ENCODE data around the gene MGST2.

The MGST2 gene

DNA sequence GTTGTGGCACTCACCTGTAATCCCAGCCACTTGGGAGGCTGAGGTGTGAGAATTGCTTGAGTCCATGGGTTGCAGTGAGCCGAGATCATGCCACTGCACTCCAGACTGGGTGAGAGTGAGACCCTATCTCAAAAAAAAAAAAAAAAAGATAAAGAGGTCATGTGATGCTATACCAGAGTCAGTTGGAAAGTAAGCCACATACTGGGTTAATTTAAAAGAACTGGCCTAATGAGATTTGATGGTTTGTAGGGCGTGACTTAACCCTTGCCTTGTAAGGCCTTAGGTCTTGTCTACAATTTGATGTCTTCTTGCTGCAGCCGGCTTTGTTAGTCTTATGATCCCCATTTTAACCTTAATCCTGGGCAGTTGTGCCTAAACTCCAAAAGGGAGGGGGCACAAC lies 5.2 kb downstream of the MGST2 start:
- H3K27me3 Mint-ChIP-seq, result no peaks in the 10 kb centered on the region
- H3K9me3 Mint-ChIP-seq, result no peaks in the 10 kb centered on the region
- H3K27ac Mint-ChIP-seq, result no peak overlapping the region
- intact Hi-C loops (cut with micrococcal nuclease), result no loop called here
- H3K36me3 Mint-ChIP-seq (ENCODE audit: low read depth), result peaks cover 44% of the 10 kb centered on the region
- H3K4me1 Mint-ChIP-seq (ENCODE audit: low read depth), result peaks cover 74% of the 10 kb centered on the region
- H3K4me3 Mint-ChIP-seq, result no peak overlapping the region

DNA sequence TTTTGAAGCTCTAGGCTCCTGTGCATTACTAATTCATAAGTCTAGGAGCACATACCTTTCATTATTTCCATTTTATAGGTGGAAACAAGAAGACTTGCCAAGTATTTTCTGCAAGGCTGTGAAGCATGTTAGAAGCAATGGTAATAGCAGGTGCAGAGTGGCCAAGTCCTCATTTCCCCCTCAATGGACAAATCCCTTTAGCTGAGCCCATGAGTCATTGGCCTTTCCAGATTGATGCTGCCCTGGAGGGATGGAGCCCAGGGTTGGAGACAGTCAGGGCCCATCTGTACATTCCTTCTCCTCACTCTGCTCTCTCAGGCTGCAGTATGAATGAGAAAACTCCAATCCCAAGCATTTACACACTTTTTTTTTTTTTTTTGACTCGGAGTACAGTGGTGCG lies 6.6 kb downstream of the MGST2 start:
- Mint-ChIP-seq H3K9me3 (no peaks in the 10 kb centered on the region), H3K4me1 (ENCODE audit: low read depth) (peaks cover 81% of the 10 kb centered on the region), H3K27ac (peak overlapping the region; percentile 27), H3K27me3 (no peaks in the 10 kb centered on the region), H3K4me3 (no peak overlapping the region), H3K36me3 (ENCODE audit: low read depth) (peaks cover 40% of the 10 kb centered on the region)
- intact Hi-C loops (cut with micrococcal nuclease), result no loop called here

DNA sequence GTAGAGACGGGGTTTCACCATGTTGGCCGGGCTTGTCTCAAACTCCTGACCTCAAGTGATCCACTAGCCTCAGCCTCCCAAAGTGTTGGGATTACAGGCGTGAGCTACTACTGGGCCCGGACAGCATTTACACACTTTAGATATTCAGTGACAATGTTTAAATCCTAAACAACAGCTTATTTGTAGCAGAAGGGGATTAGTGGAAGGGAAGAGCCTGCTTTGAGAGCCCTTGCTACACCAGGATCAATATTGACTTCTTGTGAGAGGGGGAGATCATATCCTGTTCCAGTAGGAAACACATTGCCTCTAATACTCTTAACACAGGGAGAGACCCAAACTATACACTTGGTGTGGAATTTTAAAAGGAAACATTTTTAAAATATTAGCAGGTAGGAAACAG lies 7.1 kb downstream of the MGST2 start:
- Mint-ChIP-seq H3K27me3 (no peaks in the 10 kb centered on the region), H3K4me3 (no peak overlapping the region), H3K9me3 (no peaks in the 10 kb centered on the region), H3K4me1 (ENCODE audit: low read depth) (peaks cover 75% of the 10 kb centered on the region), H3K36me3 (ENCODE audit: low read depth) (peaks cover 44% of the 10 kb centered on the region), H3K27ac (peak overlapping the region; percentile 27)
- intact Hi-C loops (cut with micrococcal nuclease), result no loop called here

DNA sequence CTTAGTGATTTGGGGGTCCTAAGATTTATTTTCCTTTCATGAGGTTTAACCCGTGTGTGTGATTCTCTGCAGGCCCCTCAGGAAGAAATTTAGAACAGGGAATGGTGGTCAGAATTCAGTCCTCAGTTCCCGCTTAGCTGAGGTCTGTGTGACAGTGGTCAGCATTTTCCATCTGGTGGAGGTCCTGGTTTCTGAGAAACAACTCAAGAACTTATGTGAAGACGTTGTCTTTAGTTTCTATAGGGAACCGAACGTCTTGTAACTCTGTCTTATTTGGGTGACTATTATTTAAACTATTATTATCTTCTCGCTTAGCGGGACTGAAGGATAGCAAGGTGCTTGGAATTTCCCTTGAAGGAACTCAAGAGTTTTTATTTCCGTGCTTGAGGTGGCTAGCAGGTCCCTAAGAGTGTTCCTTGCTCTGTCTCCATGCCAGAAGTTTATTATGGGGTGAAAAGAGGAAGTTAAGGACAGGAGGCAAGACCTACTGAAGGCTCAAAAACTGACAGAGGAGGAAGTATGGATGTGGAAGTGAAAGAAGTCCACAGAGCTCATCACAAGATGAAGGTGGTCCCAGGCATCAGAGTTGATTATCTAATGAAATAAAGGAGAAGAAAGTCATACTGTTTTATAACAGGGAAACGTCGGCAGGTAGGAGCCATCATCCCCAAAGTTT lies 9.4 kb downstream of the MGST2 start:
- Mint-ChIP-seq H3K27me3 (no peaks in the 10 kb centered on the region), H3K36me3 (ENCODE audit: low read depth) (peaks cover 53% of the 10 kb centered on the region), H3K9me3 (no peaks in the 10 kb centered on the region), H3K27ac (peak overlapping the region; percentile 85), H3K4me1 (ENCODE audit: low read depth) (peaks cover 53% of the 10 kb centered on the region), H3K4me3 (peak overlapping the region; percentile 59)
- intact Hi-C loops (cut with micrococcal nuclease), result loop anchor here (1.0 kb wide), 1 partner anchor 8 kb away; no protein-coding TSS in a partner anchor

DNA sequence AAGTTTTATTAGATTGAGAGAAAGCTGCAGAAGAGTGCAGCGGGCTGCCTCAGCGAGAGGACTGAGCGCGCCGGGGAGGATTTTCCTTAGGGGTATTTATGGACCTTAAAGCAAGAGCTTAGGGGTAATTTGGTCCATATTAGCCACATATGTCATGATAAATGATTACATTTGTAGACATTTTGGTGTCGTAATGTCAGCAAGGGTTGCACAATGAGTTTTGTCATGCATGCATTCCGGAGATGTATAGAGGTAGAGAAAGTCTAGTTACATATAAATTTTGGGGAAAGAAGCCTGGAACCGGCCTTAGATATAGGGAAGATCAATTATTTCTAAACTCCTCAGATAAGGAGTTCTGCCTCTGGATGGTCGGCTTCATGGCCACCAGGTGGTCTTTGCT lies 10.0 kb downstream of the MGST2 start:
- Mint-ChIP-seq H3K4me3 (peak overlapping the region; percentile 59), H3K27ac (peak overlapping the region; percentile 85), H3K27me3 (no peaks in the 10 kb centered on the region), H3K36me3 (ENCODE audit: low read depth) (peaks cover 59% of the 10 kb centered on the region), H3K9me3 (no peaks in the 10 kb centered on the region), H3K4me1 (ENCODE audit: low read depth) (peaks cover 48% of the 10 kb centered on the region)
- intact Hi-C loops (cut with micrococcal nuclease), result loop anchor here (1.0 kb wide), 1 partner anchor 8 kb away; no protein-coding TSS in a partner anchor

DNA sequence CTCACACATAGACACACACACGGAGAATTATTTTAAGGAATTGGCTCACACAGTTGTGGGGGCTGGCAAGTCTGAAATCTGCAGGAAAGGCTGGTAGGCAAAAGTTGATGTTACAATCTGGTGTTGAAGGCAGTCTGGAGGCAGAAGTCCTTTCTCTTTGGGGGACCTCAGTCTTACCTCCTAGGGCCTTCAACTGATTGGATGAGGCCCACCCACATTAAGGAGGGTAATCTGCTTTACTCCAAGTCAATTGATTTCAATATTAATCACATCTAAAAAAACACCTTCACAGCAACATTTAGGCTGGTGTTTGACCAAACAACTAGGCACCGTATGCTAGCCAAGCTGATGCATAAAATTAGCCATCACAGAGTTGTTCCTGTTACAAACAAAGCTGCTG lies 10.7 kb downstream of the MGST2 start:
- Mint-ChIP-seq H3K4me1 (ENCODE audit: low read depth) (peaks cover 52% of the 10 kb centered on the region), H3K4me3 (no peak overlapping the region), H3K9me3 (no peaks in the 10 kb centered on the region), H3K36me3 (ENCODE audit: low read depth) (peaks cover 65% of the 10 kb centered on the region), H3K27me3 (no peaks in the 10 kb centered on the region), H3K27ac (peak overlapping the region; percentile 85)
- intact Hi-C loops (cut with micrococcal nuclease), result no loop called here

DNA sequence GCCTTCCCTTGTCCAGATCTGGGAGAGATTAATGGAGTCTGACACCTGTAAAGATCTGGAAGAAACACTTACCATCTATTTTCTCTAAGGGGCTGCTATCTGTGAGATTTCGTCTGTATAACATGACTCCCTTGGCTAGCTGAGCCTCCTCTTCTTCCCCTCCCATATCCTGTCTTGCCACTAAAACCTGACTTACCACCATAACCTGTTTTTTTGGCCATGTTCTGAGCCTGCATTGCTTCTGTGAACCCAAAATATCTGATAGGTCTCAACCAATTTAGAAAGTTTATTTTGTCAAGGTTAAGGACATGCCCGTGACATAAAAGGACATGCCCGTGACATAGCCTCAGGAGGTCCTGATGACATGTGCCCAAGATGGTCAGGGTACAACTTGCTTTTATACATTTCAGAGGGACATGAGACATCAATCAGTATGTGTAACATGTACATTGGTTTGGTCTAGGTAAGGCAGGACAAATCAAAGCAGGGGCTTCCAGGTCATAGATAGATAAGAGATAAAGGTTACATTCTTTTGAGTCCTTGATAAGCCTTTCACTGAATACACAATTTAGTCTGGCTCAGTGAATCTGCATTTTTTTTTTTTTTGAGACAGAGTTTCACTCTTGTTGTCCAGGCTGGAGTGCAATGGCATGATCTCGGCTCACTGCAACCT lies 11.4 kb downstream of the MGST2 start:
- H3K9me3 Mint-ChIP-seq, result no peaks in the 10 kb centered on the region
- peak overlapping the region; percentile 52 for H3K27ac Mint-ChIP-seq
- no peaks in the 10 kb centered on the region for H3K27me3 Mint-ChIP-seq
- peaks cover 65% of the 10 kb centered on the region for H3K36me3 Mint-ChIP-seq (ENCODE audit: low read depth)
- H3K4me3 Mint-ChIP-seq, result no peak overlapping the region
- intact Hi-C loops (cut with micrococcal nuclease), result no loop called here
- peaks cover 56% of the 10 kb centered on the region for H3K4me1 Mint-ChIP-seq (ENCODE audit: low read depth)

DNA sequence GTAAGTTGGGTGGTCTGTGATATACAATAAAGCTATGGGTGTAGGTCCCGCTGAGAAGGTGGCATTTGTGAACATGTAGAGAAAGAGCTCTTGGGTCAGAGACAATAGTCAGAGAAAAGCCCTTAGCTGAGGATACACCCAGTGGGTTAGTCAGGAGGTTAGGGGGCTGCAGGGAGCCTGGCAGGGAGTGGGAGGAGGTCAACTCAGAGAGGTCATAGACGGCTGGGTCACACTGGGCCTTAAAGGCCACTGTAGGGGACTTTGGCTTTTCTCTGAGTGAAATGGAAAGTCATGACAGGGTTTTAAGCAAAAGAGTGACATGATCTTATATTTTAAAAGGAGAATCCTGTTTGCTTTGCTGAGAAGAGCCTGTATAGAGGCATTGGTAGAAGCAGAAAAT lies 16.7 kb downstream of the MGST2 start:
- no peaks in the 10 kb centered on the region for H3K9me3 Mint-ChIP-seq
- H3K4me3 Mint-ChIP-seq, result no peak overlapping the region
- H3K4me1 Mint-ChIP-seq (ENCODE audit: low read depth), result peaks cover 31% of the 10 kb centered on the region
- H3K36me3 Mint-ChIP-seq (ENCODE audit: low read depth), result peaks cover 75% of the 10 kb centered on the region
- peak overlapping the region; percentile 66 for H3K27ac Mint-ChIP-seq
- intact Hi-C loops (cut with micrococcal nuclease), result no loop called here
- no peaks in the 10 kb centered on the region for H3K27me3 Mint-ChIP-seq

DNA sequence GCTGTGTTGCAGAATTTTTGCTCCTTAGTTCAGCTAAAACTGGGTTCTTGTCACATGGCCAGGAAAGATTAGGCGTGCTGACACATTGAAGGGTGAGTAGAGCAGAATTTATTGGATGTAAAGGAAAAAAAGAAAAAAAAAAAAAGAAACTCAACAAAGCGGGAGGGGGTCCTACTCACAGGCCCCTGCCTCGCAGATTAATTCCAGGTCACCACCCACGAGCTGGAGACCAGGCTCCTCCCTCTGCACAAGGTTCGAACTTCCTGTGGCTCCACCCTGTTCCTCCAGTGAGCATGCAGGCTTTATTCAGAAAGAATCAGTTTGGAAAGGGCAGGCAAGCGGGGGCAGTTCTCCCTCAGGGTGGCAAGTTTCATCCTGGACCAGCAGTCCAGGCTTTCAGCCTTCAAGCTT lies 17.1 kb downstream of the MGST2 start:
- Mint-ChIP-seq H3K9me3 (no peaks in the 10 kb centered on the region), H3K4me3 (no peak overlapping the region), H3K27me3 (no peaks in the 10 kb centered on the region), H3K36me3 (ENCODE audit: low read depth) (peaks cover 70% of the 10 kb centered on the region), H3K27ac (peak overlapping the region; percentile 66), H3K4me1 (ENCODE audit: low read depth) (peaks cover 31% of the 10 kb centered on the region)
- intact Hi-C loops (cut with micrococcal nuclease), result no loop called here

DNA sequence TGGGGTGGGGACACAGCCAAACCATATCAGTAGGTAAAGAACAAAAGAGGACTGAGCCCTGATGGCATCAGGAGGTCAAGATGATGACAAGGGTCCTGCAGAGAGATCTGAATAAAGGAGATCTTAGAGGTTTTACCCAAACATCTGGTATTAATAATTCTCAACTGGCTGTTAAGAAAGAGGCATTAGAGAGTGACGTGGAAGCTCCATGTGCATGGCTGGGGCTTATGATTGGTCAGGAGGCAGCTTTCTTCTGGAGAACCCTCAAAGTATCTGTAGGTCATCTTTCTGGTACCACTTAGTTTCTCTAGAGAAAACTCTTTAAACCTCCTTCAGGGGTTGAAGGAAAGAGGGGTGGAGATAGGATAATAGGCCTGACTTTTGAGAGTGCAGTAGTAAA lies 18.7 kb downstream of the MGST2 start:
- intact Hi-C loops (cut with micrococcal nuclease), result no loop called here

DNA sequence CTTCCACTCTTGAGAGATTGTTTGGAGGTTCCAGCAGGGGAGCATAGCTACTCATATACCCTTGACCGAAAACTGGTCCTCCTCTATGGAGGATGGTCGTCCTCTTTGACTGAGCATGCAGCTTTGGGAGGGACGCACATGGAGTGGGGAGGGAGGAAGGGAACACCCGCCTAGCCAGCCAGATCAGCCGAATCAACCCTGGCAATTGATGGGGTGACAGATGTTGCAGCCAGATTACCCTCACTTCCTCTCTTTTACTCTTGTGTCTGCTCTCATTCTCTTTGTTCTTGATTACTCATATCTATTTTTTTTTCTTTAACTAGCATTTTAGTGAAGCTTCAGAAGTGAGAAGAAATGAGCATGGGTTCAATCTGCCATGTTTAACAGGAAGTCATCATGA lies 19.6 kb downstream of the MGST2 start:
- H3K9me3 Mint-ChIP-seq, result no peaks in the 10 kb centered on the region
- peak overlapping the region; percentile 32 for H3K27ac Mint-ChIP-seq
- intact Hi-C loops (cut with micrococcal nuclease), result no loop called here
- H3K36me3 Mint-ChIP-seq (ENCODE audit: low read depth), result peaks cover 52% of the 10 kb centered on the region
- H3K4me1 Mint-ChIP-seq (ENCODE audit: low read depth), result peaks cover 40% of the 10 kb centered on the region
- H3K4me3 Mint-ChIP-seq, result no peak overlapping the region
- H3K27me3 Mint-ChIP-seq, result no peaks in the 10 kb centered on the region

More for the DNA sequence above, 18.7 kb downstream of the MGST2 start:
- Mint-ChIP-seq H3K4me1 (ENCODE audit: low read depth) (peaks cover 39% of the 10 kb centered on the region), H3K4me3 (no peak overlapping the region), H3K27me3 (no peaks in the 10 kb centered on the region), H3K9me3 (no peaks in the 10 kb centered on the region), H3K36me3 (ENCODE audit: low read depth) (peaks cover 59% of the 10 kb centered on the region), H3K27ac (no peak overlapping the region)

DNA sequence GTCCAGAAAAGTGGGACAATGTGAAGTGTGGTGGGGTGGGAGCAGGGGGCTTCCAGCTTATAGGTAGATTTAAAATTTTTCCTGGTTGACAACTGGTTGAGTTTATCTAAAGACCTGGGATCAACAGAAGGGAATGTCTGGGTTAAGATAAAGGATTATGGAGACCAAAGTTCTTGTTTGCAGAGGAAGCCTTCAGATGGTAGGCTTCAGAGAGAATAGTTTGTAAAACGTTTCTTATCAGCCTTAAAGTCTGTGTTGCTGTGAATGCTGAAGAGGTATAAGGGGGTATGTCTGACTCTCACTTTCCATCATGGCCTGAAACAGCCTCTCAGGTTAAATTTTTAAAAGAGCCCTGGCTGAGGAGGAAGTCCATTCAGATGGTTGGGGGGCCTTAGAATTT lies 20.5 kb downstream of the MGST2 start:
- Mint-ChIP-seq H3K4me1 (ENCODE audit: low read depth) (peaks cover 46% of the 10 kb centered on the region), H3K4me3 (no peak overlapping the region), H3K9me3 (no peaks in the 10 kb centered on the region), H3K27me3 (no peaks in the 10 kb centered on the region), H3K36me3 (ENCODE audit: low read depth) (peaks cover 44% of the 10 kb centered on the region), H3K27ac (no peak overlapping the region)
- intact Hi-C loops (cut with micrococcal nuclease), result no loop called here

DNA sequence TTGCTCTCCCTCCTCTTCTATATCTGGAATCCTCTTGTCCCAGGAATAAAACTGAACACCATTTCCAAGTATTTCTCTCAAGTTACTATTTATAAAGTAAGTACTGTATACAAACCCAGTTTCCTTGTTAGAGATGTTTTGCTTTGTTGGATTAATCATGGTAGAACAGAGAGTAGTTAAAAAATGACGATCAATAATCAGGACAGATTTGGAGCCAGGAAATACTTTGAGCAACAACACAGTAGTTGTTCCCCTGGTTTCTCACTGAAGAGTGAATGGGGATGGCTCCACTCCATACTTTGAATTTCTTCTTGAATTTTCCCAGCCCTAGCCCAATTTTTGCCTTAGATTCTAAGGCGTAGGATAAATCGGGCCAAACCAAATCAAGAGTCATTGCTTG lies 21.4 kb downstream of the MGST2 start:
- intact Hi-C loops (cut with micrococcal nuclease), result no loop called here
- Mint-ChIP-seq H3K4me1 (ENCODE audit: low read depth) (peaks cover 48% of the 10 kb centered on the region), H3K27ac (no peak overlapping the region), H3K36me3 (ENCODE audit: low read depth) (peaks cover 40% of the 10 kb centered on the region), H3K27me3 (no peaks in the 10 kb centered on the region), H3K4me3 (no peak overlapping the region), H3K9me3 (no peaks in the 10 kb centered on the region)

DNA sequence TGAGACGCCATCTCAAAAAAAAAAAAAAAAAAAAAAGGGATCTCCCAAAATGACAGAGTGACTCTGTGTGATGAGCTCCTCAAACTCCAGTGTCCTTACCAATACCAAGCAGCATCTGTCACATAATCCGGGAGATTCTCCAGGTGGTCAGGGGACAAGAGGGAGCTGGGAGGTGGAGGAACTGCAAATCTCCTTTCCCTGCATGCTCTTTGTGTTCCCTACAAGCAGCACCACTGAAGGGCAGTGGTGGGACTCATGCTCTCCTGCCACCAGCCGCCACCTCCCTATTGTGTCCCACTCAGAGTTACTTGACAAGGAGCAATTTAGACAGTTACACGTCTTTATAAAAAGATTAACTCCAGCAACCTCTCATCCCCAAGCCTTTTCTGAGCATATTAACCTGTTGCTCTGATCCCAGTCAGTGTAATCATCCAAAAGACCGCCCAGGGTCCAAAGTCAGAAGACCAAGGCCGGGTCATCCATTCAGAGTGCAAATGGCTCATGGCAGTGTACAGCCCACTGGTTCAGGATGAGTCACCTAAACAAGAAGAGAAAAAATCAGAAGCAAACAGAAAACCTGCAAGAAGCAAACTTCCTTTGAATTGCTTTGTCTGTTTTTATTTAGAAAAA lies 23.6 kb downstream of the MGST2 start:
- H3K27ac Mint-ChIP-seq, result no peak overlapping the region
- H3K9me3 Mint-ChIP-seq, result no peaks in the 10 kb centered on the region
- H3K27me3 Mint-ChIP-seq, result no peaks in the 10 kb centered on the region
- peaks cover 40% of the 10 kb centered on the region for H3K36me3 Mint-ChIP-seq (ENCODE audit: low read depth)
- no peak overlapping the region for H3K4me3 Mint-ChIP-seq
- intact Hi-C loops (cut with micrococcal nuclease), result no loop called here
- H3K4me1 Mint-ChIP-seq (ENCODE audit: low read depth), result peaks cover 40% of the 10 kb centered on the region

Measured in dendritic cell treated with granulocyte-macrophage colony-stimulating factor and Interleukin-4, amounts not matched to agents 40 ng/mL and 50 ng/mL, for 4 days (primary cell).